GM19025 (cell line): ENCODE measurements around the gene SOX3.

Source experiments
- ATAC-seq: cut with Tn5 transposase; IDR thresholded peaks from one replicate; pipeline ENCODE4 v1.9.1; 2021; ENCODE audit warnings: mild to moderate bottlenecking, low read depth, moderate library complexity; ENCODE audit not compliant: unreplicated experiment

The SOX3 gene

DNA sequence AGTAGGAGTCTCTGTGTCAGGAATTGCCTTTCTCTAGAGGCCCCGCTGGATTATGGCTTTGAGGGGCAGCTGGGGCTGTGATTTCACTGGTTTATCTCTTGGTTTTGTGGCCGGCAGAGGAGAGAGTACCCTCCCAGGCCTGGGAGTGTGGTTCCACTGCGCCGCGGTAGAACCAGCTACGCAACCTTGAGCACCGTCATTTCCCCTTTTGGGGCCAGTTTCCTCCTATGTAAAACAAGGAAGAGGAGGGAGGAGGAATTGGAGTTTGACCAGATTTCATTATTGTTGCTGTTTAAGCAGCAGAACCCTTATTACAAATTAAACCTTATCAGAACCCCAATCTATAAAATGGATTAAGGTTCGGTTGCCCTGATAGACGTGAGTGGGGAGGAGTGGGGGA, 4.4 kb downstream of the SOX3 start:
- ATAC-seq, result no peak

DNA sequence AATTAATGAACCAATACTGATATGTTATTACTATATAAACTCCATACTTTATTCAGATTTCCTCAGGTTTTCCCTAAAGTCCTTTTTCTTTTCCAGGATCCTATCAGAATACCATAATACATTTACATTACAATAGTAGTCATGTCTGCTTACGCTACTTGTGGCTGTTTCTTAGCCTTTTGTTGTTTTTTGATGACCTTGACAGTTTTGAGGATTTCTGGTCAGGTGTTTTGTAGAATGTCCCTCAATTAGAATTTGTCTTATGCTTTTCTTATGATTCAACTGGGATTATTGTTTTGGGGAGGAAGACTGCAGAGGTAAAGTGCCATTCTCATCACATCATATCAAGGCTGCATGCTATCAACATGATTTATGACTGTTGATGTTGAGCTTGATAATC, 9.1 kb downstream of the SOX3 start:
- no peak for ATAC-seq

DNA sequence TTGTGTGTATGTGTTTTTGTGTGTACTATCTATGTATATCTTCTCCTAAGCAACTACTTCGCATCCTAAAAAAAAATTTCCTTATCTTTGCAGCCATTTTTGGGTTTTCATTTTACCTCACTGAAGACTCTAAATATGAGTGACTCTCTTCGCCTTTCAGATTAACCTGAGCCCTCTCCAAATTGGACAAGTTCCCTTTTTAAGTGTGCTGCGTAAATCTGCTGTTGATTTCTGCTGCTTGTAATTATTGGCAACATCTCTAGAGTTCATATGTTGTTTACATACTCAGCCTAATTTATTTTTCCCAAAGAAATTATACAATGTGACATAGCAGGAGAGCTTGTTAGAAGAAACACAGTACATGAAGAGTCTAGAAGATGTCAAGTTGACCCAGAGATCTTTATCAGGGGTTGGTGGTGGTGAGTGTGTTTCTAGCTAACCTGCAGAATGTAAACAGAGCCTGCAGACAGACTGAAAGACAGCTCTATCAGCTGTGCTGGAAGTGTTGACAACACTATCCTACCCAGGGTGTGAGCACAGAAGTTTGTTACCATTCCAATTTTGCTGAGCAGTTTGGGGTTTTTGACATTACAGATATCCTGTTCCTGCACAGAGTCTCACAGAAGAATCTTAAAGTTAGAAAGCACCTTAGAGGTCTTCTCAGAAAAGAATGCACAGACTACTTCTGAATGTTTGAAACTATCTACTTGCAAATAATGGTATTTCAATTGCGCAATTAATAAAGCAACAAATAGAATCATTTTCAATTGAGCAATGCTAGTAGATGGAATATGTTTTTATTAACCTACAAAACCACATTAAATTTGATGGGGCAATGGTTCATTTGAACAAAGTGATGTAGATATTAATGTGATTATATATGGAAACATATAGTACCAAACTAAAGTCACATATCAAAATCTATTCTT, 12.5 kb downstream of the SOX3 start:
- ATAC-seq, result no peak

DNA sequence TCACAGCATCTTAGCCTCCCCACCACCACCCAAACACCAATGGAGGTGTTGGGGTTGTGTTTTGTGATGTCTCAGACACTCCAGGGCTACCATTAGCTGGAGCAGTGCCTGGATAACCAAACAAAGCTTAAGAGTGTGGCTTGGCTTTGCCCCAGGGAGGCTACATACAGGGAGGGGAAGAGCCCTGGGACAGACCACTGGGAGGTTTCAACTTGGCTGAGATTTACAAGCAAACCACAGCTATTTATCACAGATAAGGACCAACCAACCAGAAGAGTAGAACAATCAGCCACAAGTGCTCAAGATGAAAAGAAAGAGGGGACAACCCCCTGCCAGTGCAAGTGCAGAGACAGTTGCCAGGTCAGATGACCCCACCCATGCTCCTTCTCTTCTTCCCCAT, 24.1 kb downstream of the SOX3 start:
- no peak for ATAC-seq

DNA sequence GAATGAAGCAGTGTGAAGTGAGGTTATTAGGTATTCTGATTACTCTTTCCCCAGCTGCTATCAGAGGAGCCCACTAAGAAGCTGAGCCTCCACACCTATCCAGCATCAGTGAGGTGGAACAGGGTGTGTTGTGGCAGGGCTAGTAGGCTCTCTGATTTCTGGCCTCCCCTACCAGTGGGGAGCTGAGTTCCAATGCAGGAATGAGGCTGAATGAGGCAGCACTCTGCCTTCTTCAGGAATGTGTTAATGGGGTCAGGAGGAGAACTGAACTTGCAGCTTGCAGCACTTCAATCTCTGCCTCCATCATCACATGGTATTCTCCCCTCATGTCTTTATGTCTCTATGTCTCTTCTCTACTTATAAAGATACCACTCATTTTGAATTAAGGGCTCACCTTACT, 26.9 kb downstream of the SOX3 start:
- no peak for ATAC-seq

DNA sequence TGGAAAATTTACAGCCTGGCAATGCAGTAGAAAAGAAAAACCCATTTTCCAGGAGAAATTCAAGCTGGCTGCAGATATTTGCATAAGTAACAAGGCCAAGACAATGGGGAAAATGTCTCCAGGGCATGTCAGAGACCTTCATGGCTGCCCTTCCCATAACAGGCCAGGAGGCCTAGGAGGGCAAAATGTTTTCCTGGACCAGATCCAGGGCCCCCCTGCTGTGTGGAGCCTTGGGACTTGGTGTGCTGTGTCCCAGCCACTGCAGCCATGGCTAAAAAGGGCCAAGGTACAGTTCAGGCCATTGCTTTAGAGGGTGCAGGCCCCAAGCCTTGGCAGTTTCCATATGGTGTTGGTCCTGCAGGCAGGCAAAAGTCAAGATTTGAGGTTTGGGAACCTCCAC, 29.8 kb downstream of the SOX3 start:
- no peak for ATAC-seq

DNA sequence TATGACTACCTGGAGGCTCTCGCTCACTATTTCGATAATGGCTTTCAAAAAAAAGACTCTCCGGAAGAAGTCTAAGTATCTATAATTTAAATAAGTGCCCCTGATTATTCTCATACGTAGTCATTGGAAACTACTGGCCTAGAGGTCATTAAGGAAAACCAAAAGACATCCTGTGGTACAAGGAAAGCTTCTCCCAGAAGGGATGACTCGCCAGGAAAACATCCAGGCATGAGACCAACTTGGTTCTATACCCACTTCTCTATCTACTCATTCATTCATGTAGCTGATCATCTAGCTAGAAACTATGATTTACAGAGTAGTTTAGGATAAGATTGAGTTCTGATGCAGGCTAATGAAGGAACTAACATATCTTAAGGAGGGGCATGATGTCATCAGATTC, 37.7 kb downstream of the SOX3 start:
- ATAC-seq, result no peak
